Activated T-cell treated with anti-CD3 and anti-CD28 coated beads for 24 hours (primary cell): Measurements from ENCODE around the gene CCDC24.

Experiments used
- DNase-seq: peaks from one replicate; pipeline ENCODE4 v3.0.0-alpha.2; 2020; ENCODE audit warnings: low read depth

CCDC24 gene

DNA sequence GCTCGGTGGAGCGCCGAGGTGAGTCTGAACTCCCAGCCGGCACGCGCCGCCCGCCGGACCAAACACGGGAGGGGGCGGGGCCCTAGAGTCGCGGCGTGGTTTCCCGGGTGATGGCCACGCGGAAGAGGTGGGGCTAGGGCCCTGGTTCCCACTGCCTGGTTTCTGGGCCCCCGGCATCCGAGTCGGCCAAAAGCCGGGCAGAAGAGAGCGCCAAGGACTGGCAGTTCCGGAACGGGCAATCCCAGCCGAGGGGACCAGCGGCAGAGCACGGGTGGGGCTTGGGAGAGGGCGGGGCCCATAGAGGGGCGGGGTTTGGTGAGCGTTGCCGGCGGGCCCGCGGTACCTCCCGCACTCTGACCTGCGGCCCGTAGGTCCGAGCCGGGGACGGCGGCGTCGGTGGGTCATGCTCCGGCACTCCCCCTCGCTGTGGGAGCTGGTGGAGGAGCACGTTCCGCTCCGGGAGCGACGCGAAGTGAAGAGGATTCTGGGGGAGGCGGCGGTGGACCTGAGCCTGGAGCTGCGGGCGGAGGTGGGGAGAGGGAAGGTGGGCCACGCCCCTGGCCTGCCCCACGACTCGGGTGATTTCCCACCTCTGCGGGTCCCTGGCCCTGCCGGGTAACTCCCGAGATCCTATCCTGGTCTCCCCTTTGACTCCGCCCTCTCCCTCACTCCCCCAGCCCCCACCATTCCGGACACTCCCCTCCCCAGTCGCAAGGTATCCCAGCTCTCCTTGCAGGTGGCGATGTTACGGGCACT, at the start of gene CCDC24:
Gene CCDC24 (plus strand): TSS at position 124 of the 756 bp plus-strand sequence. CDS start 280 bp downstream, at position 404.
- DNase-seq: peak; percentile 64

DNA sequence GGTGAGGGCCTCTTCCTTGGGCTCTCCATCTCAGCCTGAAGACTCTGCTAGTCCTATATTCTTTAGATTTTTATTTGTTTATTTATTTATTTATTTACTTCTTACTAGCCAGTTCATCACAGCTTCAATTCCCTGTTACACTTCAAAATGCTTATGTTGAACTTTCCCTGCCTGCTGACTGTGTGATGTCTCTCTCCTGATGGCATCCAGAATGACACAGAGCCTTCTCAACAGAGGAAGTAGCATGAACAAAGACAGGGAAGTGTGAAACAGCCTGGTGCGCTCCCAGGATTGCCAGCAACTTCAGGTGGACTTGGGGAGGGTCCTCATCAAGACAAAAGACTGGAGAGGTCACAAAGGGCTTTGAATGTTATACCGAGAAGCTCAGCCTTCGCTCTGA, 49.0 kb upstream of the CCDC24 start:
- no peak for DNase-seq

DNA sequence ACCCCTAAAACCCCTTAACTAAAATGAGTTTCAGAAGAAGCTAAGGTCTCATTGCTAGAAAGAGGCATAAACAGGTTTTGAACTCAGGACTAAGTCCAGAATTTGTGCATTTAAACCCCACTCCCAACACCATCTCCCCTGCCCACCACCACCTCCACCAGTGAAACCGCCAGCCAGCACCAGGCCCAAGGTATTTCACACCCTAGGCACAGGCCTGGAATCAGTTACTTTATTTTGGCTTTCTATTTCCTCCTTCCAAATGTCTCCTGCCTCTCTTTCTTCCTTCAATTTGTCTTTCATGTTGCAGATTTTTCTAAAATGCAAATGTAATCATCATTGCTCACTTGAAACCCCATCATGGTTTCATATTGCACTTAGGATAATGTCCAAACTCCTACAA, 46.5 kb upstream of the CCDC24 start:
- DNase-seq: no peak

DNA sequence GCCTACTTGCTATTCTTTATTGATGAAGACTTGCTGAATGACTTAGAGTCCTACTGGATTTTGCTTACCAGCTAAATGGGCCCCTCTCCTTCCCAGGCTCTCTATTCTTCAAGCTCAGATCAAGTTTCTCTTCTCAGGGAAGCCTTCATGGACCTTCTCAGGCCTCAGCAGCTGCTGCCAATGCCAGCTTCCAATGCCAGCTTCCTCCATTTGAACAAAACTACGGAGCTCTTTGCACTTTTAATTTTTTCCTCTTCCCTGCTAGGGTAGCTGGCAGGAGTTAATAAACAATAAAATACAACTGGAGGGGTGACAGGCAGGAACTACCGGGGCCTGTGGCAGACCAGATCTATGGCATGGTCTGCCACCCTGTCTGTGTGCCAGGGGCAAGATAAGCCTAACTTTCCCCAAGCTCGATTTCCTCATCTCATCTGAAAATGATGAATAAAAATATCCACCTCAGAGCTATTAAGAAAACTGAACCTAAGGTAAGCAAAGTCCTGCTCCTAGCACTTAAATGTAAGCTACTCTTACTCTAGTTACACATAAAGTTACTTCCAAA, 45.6 kb upstream of the CCDC24 start:
- DNase-seq: no peak

- peak; percentile 94 for DNase-seq
These were observed 45.0 kb upstream of the CCDC24 start, which contains the start of gene IPO13 for GRCh38 chr1:43946236-43947060. TSS of gene IPO13 (plus strand) at chr1:43946950. CDS start at chr1:43947601, 651 bp downstream.

GRCh38 chr1:43947061-43947873, 44.1 kb upstream of the CCDC24 start:
- DNase-seq: no peak

DNA sequence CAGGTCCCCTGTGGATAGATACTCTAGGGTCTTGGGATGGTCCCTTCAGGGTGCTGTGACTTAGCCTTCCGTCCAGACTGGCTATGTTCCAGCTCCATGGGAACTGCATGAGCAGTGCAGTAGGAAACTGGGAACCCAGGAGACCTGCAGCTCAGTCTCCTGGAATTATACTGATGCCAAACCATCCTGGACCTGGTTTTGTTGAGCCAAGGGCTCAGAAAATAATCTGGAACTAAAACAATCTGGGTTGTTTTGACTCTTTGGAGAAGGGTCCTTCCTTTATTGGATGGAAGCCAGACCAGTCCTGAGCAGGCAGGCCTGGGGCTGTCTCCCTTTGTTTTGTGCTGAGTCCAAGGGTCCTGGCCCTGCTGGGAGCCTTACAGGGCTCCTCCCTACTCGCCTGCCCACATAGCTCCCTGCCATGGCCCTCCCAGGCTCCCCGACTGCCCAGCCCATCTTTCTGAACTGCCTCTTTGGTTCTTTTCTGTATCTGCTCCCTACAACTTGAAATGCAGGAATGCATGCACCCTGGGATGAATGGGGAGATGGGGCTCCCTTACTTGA, 43.4 kb upstream of the CCDC24 start:
- no peak for DNase-seq

- no peak for DNase-seq
These were observed 41.7 kb upstream of the CCDC24 start for GRCh38 chr1:43949678-43950077.

GRCh38 chr1:43951021-43951985, 40.1 kb upstream of the CCDC24 start:
- DNase-seq: no peak

DNA sequence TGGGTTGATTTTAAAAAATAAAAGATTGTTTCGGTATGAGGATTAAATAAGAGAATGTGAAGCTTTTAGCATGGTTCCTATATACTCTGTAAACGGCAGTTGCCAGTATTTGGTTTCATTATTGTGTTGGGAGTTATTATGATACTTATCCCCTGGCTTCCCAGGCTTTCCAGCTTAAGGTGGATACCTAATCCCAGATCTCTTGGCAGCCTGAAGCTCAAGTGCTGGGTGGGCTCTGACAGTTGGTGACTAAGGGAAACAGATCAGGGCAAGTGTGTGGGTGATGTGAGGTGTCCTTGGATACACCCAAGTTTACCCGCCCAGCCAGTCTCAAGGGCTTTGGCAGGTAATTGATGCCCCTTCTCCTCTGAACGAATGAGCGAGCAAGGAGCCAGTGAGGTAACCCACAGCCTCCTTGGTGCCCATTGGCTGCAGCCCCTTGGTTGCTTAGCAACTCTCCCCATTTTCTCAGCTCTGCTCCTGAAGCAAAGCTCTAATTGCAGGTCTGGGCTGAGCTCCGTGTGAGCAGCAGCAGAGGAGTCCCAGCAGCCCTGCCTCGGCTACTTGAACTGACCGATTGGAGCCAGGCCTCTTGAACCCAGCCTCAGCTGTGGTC, 38.6 kb upstream of the CCDC24 start:
- no peak for DNase-seq

- DNase-seq: no peak
These were observed 38.0 kb upstream of the CCDC24 start for GRCh38 chr1:43953361-43953760.

DNA sequence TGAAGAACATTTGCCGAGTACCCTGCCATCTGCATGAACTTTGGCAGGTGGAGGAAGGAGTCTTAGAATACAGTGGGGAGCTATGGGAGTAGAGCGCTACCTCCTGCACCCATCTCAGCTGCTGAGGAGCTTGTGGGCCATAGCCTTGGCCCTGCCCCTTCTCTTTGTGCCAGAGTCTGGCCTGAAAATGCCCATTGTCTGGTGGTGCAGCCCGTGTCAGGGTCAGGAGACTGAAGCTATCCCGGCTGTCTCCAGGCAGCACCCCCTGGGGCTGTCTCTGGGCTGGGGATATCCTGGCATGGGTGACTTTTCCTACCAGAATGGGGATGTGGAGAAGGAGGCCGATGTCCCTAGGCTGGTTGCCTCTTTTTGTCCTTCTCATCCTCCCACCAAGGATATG, 37.4 kb upstream of the CCDC24 start:
- DNase-seq: no peak

DNA sequence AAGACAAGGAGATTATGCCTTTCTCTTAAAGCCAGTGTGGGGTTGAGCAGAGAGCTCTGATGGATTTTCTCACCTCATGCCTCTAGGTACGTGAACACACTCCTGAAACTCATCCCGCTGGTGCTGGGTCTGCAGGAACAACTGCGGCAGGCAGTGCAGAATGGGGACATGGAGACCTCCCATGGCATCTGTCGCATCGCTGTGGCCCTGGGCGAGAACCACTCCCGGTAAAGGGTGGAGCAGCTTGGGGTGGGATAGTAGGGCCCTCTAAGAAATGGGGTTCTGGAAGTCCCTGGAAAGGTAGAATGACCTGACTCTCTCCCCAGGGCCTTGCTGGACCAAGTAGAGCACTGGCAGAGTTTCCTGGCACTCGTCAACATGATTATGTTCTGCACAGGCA, 35.2 kb upstream of the CCDC24 start:
- no peak for DNase-seq

GRCh38 chr1:43957407-43958040, 33.9 kb upstream of the CCDC24 start:
- no peak for DNase-seq

DNA sequence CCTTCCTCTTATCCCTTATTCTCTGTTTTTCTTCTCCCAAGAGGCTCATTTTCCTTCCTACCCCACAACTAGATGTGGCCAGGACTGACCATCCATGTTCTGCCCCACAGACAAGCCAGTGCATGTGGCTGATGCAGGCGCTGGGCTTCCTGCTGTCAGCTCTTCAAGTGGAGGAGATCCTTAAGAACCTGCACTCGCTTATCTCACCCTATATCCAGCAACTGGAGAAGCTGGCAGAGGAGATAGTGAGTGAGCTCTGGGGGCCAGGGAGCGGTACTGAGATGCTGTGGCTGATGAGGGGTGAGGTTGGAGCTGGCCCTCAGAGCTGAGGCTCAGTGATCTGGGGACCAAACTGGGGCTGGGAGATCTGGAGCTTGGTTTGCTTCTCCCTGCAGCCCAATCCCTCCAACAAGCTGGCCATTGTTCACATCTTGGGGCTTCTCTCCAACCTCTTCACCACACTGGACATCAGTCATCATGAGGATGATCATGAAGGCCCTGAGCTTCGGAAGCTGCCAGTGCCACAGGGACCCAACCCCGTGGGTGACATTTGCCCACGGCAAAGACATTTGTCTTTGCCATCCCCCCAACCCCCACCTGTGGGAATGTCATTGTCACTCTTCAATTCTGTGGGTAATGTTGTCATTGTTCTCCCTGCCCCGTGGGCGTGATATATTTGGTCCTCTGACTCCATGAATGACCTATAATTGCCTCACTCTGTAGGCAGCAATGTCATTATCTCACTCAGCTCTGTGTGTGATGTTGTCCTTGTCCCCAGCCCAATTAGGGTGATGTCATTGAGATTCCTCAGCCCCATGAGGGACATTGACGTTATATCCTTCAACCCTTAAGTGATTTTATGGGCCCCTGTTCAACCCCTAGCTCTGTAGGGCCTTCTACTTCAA, 32.8 kb upstream of the CCDC24 start:
- no peak for DNase-seq

- no peak for DNase-seq
These were observed 30.6 kb upstream of the CCDC24 start for GRCh38 chr1:43960798-43961197.

- DNase-seq: no peak
These were observed 29.7 kb upstream of the CCDC24 start for GRCh38 chr1:43961692-43962091.

DNA sequence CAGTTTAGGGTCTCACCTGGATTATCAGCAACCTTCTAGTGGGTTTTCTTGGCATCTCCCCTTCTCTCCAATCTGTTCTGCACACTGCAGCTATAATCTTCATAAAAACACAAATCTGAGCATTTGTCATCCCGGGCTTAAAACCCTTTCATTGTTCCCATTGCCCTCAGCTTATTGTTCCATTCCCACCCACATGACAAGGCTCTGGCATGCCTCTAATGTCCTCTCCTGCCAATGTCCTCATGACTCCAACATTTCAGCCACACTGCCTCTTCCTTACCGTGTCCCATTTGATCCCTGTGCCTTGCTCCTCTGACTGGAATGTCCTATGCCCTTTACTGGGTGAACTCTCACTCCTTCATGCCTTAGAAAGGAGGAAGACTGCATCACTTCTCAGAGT, 29.1 kb upstream of the CCDC24 start:
- no peak for DNase-seq

DNA sequence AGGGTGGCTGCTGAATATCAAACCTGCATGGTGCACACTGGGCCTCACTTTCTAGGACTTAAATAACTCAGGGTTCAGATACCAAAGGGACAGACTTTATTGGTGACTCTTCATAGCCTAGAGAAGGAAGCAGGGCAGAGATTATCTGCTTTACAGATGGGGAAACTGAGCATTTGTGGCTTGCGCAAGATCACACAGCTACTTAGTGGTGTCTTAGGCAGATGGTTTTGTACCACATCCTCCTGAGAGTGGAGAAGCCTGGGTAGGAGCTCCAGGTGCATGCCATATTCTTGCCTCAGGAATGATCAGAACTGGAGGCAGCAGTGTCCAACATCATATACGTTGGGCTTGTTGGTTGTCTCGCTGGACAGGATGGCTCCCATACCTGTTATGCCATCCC, 28.4 kb upstream of the CCDC24 start:
- DNase-seq: no peak
